Calu3 (cell line): Measurements from ENCODE around the gene ODAPH. TPM values are rescaled to one million over a fixed set of nuclear protein-coding genes. Genes with fewer than 3 reads are reported as not detected.

Source experiments
- BruUV-seq: library from RNA; stranded (reverse); fragments of 400-500 nt; replicated peaks from 2 replicates; lab custom pipeline; 2021; lab: Mats Ljungman, UMichigan
- CTCF ChIA-PET: fragments of 300-600 bp; sonication (Branson Sonifier 250); formaldehyde crosslinking; loops from one replicate; lab custom pipeline; 2022; ENCODE audit warnings: antibody characterized with exemption; lab: Charles Lee
- DNase-seq: peaks from one replicate; pipeline ENCODE4 v3.0.0; 2022
- H3K27ac Mint-ChIP-seq: one replicate; pipeline ENCODE4 v1.8.0; 2022; ENCODE audit warnings: mixed read lengths; ENCODE audit not compliant: unreplicated experiment
- H3K27me3 Mint-ChIP-seq: one replicate; pipeline ENCODE4 v1.8.0; 2022; ENCODE audit warnings: mixed read lengths; ENCODE audit not compliant: unreplicated experiment
- H3K36me3 Mint-ChIP-seq: one replicate; pipeline ENCODE4 v1.8.0; 2022; ENCODE audit warnings: mild to moderate bottlenecking, moderate library complexity, mixed read lengths; ENCODE audit not compliant: insufficient read depth, unreplicated experiment
- H3K4me1 Mint-ChIP-seq: one replicate; pipeline ENCODE4 v1.8.0; 2022; ENCODE audit warnings: mild to moderate bottlenecking, low read depth, mixed read lengths; ENCODE audit not compliant: unreplicated experiment
- H3K4me3 Mint-ChIP-seq: one replicate; pipeline ENCODE4 v1.8.0; 2022; ENCODE audit warnings: mild to moderate bottlenecking, low read depth, moderate library complexity, mixed read lengths; ENCODE audit not compliant: unreplicated experiment
- H3K9me3 Mint-ChIP-seq: one replicate; pipeline ENCODE4 v1.8.0; 2022; ENCODE audit warnings: low read depth, mixed read lengths; ENCODE audit not compliant: unreplicated experiment
- CTCF ChIP-seq: fragments of 200-600 bp; IDR thresholded peaks from one replicate; pipeline ENCODE4 v1.8.0; 2022; ENCODE audit warnings: antibody characterized with exemption; ENCODE audit not compliant: unreplicated experiment
- intact Hi-C: fragments of 100-400 bp; cut with micrococcal nuclease; formaldehyde crosslinking; loops from one replicate; pipeline ENCODE4 v1.10.0; 2022; ENCODE audit not compliant: unreplicated experiment
- total RNA-seq: library from RNA; stranded (reverse); gene quantifications from 2 replicates; pipeline ENCODE4 v1.2.3, GENCODE V29; 2022

Gene ODAPH
- total RNA-seq, 1 experiment from 2014 or later, result not detected

GRCh38 chr4:75567725-75568124 lies 11.9 kb downstream of the ODAPH start:
- Mint-ChIP-seq H3K9me3 (no peaks in the 10 kb centered on the region), H3K4me1 (no peaks in the 10 kb centered on the region), H3K4me3 (no peak overlapping the region), H3K27me3 (no peaks in the 10 kb centered on the region), H3K27ac (no peak overlapping the region), H3K36me3 (no peaks in the 10 kb centered on the region)
- intact Hi-C loops, result no loop called here
- CTCF ChIA-PET, result no interaction called here
- TF ChIP-seq CTCF, result no peak
- BruUV-seq, result no TSS peak
- DNase-seq, result no peak

- Mint-ChIP-seq H3K4me1 (no peaks in the 10 kb centered on the region), H3K27ac (no peak overlapping the region), H3K4me3 (no peak overlapping the region), H3K9me3 (no peaks in the 10 kb centered on the region), H3K36me3 (no peaks in the 10 kb centered on the region), H3K27me3 (no peaks in the 10 kb centered on the region)
- CTCF ChIA-PET, result no interaction called here
- no TSS peak for BruUV-seq
- peak; percentile 4 for DNase-seq
- no peak for TF ChIP-seq CTCF
- intact Hi-C loops, result no loop called here
Observed at GRCh38 chr4:75584067-75584466, 28.2 kb downstream of the ODAPH start.

DNA sequence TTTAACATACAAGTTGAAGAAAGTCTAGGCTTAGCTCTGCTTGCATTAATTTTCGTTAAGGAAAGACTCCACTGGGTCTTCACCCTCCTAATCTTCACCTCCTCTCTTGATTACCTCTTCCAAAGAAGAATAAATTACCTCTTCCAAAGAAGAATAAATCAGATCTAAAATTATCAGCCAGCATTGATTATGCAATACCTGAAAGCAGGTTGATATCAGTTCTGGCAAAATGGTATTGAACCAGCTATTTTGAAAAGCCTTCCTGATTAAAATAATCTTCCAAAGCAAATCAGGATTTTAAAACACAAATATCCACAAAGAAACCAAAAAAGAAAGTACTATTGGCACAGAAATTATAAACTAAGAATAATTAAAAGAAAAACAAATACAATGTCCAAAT lies 37.5 kb downstream of the ODAPH start:
- intact Hi-C loops, result no loop called here
- CTCF ChIA-PET, result no interaction called here
- H3K9me3 Mint-ChIP-seq, result no peaks in the 10 kb centered on the region

GRCh38 chr4:75596061-75596460 lies 40.2 kb downstream of the ODAPH start:
- no peak for DNase-seq
- no peak overlapping the region for H3K27ac Mint-ChIP-seq
- no peak for TF ChIP-seq CTCF
- H3K4me1 Mint-ChIP-seq, result no peaks in the 10 kb centered on the region
- H3K36me3 Mint-ChIP-seq, result no peaks in the 10 kb centered on the region
- intact Hi-C loops, result no loop called here
- BruUV-seq, result no TSS peak
- H3K4me3 Mint-ChIP-seq, result no peak overlapping the region
- no peaks in the 10 kb centered on the region for H3K9me3 Mint-ChIP-seq
- H3K27me3 Mint-ChIP-seq, result no peaks in the 10 kb centered on the region
- CTCF ChIA-PET, result interaction anchor here (0.7 kb wide), 1 partner anchor 352 kb away, joined by 4 read pairs; no protein-coding TSS in a partner anchor

More for the DNA sequence above, 37.5 kb downstream of the ODAPH start:
- no peaks in the 10 kb centered on the region for H3K36me3 Mint-ChIP-seq
- DNase-seq, result no peak
- no peaks in the 10 kb centered on the region for H3K4me1 Mint-ChIP-seq
- no peaks in the 10 kb centered on the region for H3K27me3 Mint-ChIP-seq
- no peak for TF ChIP-seq CTCF
- H3K27ac Mint-ChIP-seq, result no peak overlapping the region
- no TSS peak for BruUV-seq
- H3K4me3 Mint-ChIP-seq, result no peak overlapping the region
